GM12864 (cell line): ENCODE measurements around the gene OR10D3.

ENCODE experiments used
- DNase-seq: peaks from one replicate; pipeline ENCODE4 v3.0.0-alpha.2; 2011; ENCODE audit warnings: low read depth
- H3K4me3 ChIP-seq: 2 replicates; pipeline ENCODE4 v1.5.1; 2011; ENCODE audit warnings: mild to moderate bottlenecking, low read depth, low read length, control low read depth
- TF ChIP-seq, protein P1 (sequence below): IDR thresholded peaks from 2 replicates; pipeline ENCODE4 v1.5.1; 2011; ENCODE audit warnings: low read depth, mild to moderate bottlenecking, moderate library complexity, low read length, control low read depth, inconsistent platforms; ENCODE audit errors: missing control alignments

Gene OR10D3

DNA sequence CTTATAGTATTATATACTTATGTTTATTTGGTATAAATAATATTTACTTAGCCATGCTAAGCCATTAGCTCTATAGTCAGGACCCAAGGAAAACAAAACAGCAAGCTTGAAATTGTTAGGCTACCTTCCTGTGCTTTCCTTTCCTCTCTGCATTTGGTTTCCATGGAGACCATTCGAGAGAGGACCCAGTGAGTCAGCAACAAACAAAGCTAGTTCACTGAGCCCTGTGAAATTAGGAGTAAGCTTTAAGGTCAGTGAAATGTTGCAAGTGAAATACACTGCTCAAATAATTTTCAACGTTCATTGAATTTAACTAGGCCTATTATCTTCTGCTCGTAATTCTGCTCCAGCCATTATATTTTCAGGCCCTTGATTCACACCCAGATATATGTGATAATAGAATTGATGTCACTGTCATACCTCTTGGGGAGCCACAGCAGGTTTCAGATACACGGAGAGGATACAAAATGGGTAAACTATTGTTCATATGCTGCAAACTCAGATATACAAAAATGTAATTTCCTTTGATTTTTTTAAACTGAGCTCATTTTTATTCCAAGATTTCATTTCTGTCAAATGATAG is 9.1 kb upstream of the OR10D3 start:
- TF ChIP-seq, protein P1, sequence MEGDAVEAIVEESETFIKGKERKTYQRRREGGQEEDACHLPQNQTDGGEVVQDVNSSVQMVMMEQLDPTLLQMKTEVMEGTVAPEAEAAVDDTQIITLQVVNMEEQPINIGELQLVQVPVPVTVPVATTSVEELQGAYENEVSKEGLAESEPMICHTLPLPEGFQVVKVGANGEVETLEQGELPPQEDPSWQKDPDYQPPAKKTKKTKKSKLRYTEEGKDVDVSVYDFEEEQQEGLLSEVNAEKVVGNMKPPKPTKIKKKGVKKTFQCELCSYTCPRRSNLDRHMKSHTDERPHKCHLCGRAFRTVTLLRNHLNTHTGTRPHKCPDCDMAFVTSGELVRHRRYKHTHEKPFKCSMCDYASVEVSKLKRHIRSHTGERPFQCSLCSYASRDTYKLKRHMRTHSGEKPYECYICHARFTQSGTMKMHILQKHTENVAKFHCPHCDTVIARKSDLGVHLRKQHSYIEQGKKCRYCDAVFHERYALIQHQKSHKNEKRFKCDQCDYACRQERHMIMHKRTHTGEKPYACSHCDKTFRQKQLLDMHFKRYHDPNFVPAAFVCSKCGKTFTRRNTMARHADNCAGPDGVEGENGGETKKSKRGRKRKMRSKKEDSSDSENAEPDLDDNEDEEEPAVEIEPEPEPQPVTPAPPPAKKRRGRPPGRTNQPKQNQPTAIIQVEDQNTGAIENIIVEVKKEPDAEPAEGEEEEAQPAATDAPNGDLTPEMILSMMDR: no peak
- no peak overlapping the region for H3K4me3 ChIP-seq
- DNase-seq: no peak

DNA sequence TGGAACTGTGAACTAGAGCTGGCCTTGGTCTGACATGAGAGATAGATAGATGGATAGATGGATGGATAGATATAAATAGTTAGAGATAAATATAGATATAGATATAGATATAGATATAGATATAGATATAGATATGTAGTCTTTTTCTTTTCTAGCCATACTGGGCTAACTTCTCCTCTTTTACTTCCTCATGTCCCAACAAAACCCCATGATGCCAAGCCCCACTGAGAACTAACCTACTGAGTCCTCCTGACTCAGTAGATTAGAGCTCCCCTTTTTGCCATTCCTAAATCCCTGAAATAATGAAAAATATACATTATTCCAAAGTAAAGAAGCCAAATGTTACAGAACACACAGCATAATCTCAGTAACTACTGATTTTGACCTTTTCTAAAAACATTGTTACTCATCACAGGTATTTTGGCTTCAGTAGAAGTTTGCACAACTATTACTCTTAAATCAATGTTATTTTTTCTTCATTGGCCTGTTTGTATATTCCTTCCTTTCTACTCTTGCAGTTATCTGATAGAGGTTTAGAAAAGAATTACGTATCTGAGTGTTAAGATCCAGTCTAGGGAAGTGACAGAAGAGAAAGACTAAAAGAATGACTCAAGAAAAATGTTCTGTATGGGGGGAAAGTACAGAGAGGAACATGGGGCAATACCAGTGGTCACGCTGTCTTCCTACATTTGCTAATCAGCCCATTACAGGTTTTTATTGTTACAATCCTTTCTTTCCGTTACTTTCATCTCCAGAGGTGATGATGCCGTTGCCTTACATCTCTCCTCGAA is 6.0 kb upstream of the OR10D3 start:
- TF ChIP-seq, protein P1: no peak
- no peak overlapping the region for H3K4me3 ChIP-seq
- no peak for DNase-seq

DNA sequence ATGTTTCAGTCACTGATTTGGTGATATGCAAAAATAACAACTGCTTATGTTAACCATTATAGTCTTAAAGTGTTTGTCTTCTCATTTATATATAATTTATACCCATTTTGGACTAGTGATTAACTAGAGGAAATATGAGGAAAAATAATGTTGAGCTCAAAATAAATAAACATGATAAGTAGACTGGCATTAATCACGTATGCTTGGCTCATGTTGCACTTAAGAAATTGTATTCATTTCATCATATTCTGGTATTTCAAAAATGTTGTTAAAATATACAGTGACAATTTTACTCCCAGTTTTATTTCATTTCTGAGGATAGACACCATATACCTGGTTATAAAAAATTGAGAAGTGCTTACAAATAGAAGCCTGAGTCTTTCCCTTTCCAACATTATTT is 3.8 kb upstream of the OR10D3 start:
- no peak overlapping the region for H3K4me3 ChIP-seq
- DNase-seq: no peak
- TF ChIP-seq, protein P1: no peak

DNA sequence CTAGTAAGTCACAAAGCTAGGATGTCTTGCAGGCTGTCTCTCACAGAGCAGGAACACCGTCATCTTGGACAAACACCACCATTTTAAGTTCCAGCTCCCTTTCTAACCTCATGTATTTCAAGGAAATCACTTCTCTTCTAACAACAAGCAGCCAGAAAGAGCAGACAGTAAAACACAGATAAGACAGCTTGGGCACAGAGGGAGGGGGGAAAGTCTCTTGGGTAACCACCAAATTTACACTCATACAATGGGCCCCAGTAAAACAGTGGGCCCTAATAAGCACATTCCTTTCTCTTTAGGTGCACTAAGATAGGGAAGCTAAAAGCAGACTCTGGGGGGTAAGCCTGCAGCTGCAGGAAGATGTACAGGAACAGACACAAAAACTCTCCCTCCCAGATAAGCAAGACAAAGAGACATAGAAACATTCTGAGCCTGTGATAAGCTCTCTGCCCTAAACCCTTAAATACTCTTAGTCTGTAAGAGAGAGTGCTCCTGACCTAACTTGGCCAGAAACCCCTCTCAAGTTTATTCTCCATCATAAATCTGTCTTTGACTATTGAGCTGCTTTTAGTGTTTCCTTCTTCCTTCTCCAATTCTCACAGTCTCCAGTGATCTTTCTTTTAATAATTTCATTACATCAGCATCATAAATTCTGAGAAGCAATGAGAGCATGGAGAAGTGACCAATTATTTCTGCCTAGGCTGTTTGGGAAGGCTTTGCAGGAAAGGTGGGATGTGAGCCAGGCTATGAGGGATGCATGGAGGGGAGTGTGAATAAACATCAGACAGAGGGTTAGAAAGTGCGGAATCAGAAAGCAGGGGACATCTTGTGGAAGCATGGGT is 7.4 kb downstream of the OR10D3 start:
- DNase-seq: no peak
- H3K4me3 ChIP-seq: no peak overlapping the region
- TF ChIP-seq, protein P1: no peak

DNA sequence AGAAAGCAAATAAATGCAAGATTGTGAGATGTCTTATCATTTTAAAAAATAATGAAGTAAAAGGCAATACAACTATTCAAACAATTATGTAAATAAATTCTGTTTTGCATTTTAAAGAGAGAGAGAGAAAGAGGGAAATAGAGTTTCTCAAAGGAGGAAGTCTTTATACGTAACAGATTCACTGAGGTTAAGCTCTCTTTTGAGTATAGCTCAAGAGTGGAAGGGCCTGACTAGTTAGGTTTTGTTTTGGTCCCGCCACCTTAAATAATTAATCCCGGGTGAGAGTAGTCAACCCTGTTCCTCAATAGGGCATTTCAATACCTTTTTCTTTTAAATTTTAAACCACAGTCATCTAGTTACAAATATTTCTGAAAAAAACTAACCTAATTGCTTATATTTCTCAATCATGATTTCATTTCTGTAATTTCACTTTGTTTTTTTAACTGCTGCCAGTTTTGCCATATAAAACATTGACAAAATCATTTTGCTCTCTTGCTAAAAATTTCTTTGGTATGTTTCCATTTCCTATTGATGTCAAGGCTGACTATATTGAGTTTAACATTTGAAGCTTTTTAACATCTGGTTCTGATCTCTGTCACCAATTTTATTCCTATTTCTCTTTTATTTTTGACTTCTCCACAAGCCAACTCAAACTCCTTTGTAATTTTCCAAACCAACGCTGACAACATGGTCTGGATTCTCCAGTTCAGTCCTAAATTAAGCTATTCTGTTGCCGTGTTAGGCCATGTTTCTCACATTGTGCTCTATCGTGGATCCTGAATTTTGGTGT is 10.3 kb downstream of the OR10D3 start:
- no peak overlapping the region for H3K4me3 ChIP-seq
- TF ChIP-seq, protein P1: no peak
- DNase-seq: no peak
